ENCODE measurements around the gene MACROD2.

Gene MACROD2

DNA sequence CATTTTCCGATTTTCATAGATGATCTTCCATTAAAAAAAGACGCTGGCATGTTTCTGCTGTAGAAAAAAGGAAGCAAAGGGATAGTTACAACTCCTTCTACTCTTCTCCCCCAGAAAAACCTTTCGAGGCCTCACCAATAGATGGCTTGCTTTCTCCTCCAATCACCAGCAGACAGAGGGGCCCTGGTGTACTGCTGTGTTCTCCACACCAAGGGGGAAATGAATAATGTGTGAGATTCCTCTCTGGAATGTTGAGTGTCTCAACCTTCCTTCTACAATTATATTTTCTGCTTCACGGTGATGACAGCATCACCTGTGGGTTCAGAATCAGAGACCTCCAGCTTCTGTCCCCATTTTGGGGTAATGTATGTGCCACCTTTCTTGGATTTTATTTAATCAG lies 527.8 kb downstream of the MACROD2 start:
- H3K4me3 ChIP-seq (ENCODE audit: low read length) = no peak overlapping the region
- no peak for TF ChIP-seq CTCF (conservative IDR thresholded peaks at IDR 0.05; ENCODE audit: low read depth, low read length)
- no peak for DNase-seq (ENCODE audit: low read depth)

GRCh38 chr20:14525426-14525825 lies 530.1 kb downstream of the MACROD2 start:
- H3K4me3 ChIP-seq (ENCODE audit: low read length) = no peak overlapping the region
- TF ChIP-seq CTCF (conservative IDR thresholded peaks at IDR 0.05; ENCODE audit: low read depth, low read length) = no peak
- no peak for DNase-seq (ENCODE audit: low read depth)

DNA sequence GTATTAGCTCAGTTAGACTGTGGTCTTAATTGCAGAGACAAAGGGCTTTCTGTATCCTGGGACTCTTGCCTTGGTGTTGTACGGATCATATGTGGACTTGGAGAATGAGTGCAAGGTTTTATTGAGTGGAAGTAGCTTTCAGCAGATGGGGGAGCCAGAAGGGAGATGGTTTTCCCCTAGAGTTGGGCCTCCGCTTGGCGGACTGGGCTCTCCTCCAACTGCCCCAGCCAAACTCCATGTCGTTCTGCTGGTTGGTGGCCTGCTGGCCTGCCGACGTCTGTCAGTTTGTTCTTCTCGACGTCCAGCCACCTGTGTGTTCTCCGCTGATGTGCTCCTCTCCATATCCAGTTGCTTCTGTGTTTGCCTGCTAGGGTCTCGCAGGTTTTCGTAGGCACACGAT lies 531.6 kb downstream of the MACROD2 start:
- DNase-seq (ENCODE audit: low read depth) = no peak
- no peak overlapping the region for H3K4me3 ChIP-seq (ENCODE audit: low read length)
- no peak for TF ChIP-seq CTCF (conservative IDR thresholded peaks at IDR 0.05; ENCODE audit: low read depth, low read length)

DNA sequence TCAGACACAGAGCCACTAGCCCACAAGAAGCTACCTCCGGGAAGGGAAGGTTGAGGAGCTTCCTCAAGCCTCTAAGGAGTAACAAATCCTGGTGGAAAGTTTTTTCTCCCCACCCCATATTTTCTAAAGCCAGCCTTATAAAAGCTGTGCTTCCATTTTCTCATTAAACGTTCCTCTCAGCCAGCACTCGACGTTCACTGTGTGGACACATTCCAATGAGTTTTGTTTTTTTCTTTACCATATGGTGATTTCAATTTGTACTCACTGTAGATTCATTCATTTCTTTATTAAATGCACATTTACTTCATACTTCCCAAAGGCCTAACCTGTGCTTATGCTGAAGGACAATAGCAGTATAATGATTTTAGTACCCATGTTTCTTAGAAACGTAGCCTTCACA lies 536.5 kb downstream of the MACROD2 start:
- TF ChIP-seq CTCF (conservative IDR thresholded peaks at IDR 0.05; ENCODE audit: low read depth, low read length) = no peak
- no peak overlapping the region for H3K4me3 ChIP-seq (ENCODE audit: low read length)
- DNase-seq (ENCODE audit: low read depth) = no peak

DNA sequence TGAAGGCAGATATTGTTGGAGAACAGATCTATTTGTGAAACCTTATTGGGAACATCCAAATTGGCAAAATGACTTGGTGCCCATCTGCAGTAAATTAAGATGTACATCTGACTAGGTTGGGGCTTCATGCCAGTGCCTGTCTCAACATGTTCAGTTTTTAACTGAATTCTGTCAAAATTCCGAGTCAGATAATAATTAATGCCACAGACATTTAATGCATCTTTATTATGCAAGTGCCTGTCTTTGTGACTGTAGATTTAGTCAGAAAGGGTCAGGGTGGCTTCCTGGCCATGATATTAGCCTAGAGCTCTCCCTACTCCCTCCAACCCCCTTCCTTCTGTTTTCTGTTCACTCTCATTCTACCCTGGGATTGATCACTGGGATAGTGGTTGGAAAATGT lies 541.4 kb downstream of the MACROD2 start:
- no peak overlapping the region for H3K4me3 ChIP-seq (ENCODE audit: low read length)
- no peak for TF ChIP-seq CTCF (conservative IDR thresholded peaks at IDR 0.05; ENCODE audit: low read depth, low read length)
- no peak for DNase-seq (ENCODE audit: low read depth)

DNA sequence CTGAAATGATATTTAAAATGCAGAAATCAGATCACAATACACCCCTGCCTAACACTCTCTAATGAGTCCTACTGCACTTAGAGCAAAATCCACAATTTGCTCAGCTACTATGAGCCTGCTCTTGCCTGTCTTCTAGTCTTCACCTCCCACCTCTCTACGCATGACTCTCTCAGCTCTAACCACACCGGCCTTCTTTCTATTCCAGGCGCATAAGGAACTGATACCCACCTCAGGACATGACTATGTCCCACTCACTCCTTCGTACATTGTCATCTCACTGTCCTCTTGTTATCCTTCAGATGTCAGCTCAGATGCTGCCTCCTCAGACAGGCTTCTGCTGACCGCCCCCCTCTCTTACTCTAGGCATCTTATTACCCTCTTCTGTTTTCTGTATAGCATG lies 543.1 kb downstream of the MACROD2 start:
- TF ChIP-seq CTCF (conservative IDR thresholded peaks at IDR 0.05; ENCODE audit: low read depth, low read length) = no peak
- H3K4me3 ChIP-seq (ENCODE audit: low read length) = no peak overlapping the region
- DNase-seq (ENCODE audit: low read depth) = no peak

- no peak for DNase-seq (ENCODE audit: low read depth)
- H3K4me3 ChIP-seq (ENCODE audit: low read length) = no peak overlapping the region
Measured at GRCh38 chr20:14543040-14543439, 547.7 kb downstream of the MACROD2 start.

More at GRCh38 chr20:14543040-14543439, 547.7 kb downstream of the MACROD2 start:
- TF ChIP-seq CTCF (conservative IDR thresholded peaks at IDR 0.05; ENCODE audit: low read depth, low read length) = no peak

Measured in retinal pigment epithelial cell (primary cell).